Measurements from ENCODE around the gene ANKLE1. TPM values are rescaled to one million over a fixed set of nuclear protein-coding genes. Genes with fewer than 3 reads are reported as not detected.

Gene ANKLE1
- total and polyA plus RNA-seq, 8 donors, result 0.04 to 0.59 (median 0.13) TPM; not detected in 1

- no peak for DNase-seq
- Histone ChIP-seq H3K27me3 (no peaks in the 10 kb centered on the region), H3K36me3 (no peaks in the 10 kb centered on the region), H3K4me1 (peaks cover 0 to 6% (median 0%) of the 10 kb centered on the region in 3 donors), H3K9me3 (no peaks in the 10 kb centered on the region), H3K4me3 (no peak overlapping the region), H3K27ac (no peak overlapping the region)
- intact Hi-C loops (cut with DNase I), result no loop called here
- TF ChIP-seq CTCF (IDR thresholded peaks at IDR 0.05), result no peak
- WGBS, 2 donors, result 92 to 95% methylated on average over 20 to 27 of the region's 27 CpGs
- FAIRE-seq, result no peak
- ATAC-seq, result no peak
Observed at GRCh38 chr19:17327068-17327653, 45.5 kb downstream of the ANKLE1 start.

- Histone ChIP-seq H3K27me3 (no peaks in the 10 kb centered on the region), H3K36me3 (no peaks in the 10 kb centered on the region), H3K4me3 (peak overlapping the region in 3 of 4 donors; percentile 28 to 53 (median 39)), H3K27ac (peak overlapping the region in 2 of 4 donors; percentile 41), H3K4me1 (peaks cover 0 to 6% (median 0%) of the 10 kb centered on the region in 3 donors), H3K9me3 (no peaks in the 10 kb centered on the region)
- intact Hi-C loops (cut with DNase I), result no loop called here
- 19 to 27% methylated on average over 52 to 64 of the region's 64 CpGs for WGBS, 2 donors
- FAIRE-seq (no peak), ATAC-seq (peak; percentile 75 to 87 (median 76)), DNase-seq (peak in 3 of 6 donors; percentile 63 to 76 (median 74))
- TF ChIP-seq CTCF (IDR thresholded peaks at IDR 0.05), result no peak
Observed at GRCh38 chr19:17327654-17328516, 46.2 kb downstream of the ANKLE1 start.

- FAIRE-seq (no peak), DNase-seq (peak in 1 of 6 donors; percentile 74), ATAC-seq (peak in 3 of 4 donors; percentile 19 to 24 (median 19))
- Histone ChIP-seq H3K36me3 (no peaks in the 10 kb centered on the region), H3K4me3 (peak overlapping the region in 3 of 4 donors; percentile 28 to 53 (median 39)), H3K9me3 (no peaks in the 10 kb centered on the region), H3K4me1 (peaks cover 0 to 8% (median 2%) of the 10 kb centered on the region in 3 donors), H3K27ac (peak overlapping the region in 1 of 4 donors; percentile 41), H3K27me3 (no peaks in the 10 kb centered on the region)
- WGBS, 2 donors, result 19% methylated on average over 44 to 94 of the region's 94 CpGs
- no peak for TF ChIP-seq CTCF (IDR thresholded peaks at IDR 0.05)
- intact Hi-C loops (cut with DNase I), result no loop called here
Observed at GRCh38 chr19:17328517-17329365, 47.0 kb downstream of the ANKLE1 start.

- Histone ChIP-seq H3K4me3 (peak overlapping the region in 2 of 4 donors; percentile 39 to 53), H3K27ac (no peak overlapping the region), H3K9me3 (no peaks in the 10 kb centered on the region), H3K4me1 (peaks cover 0 to 11% (median 4%) of the 10 kb centered on the region in 3 donors), H3K27me3 (no peaks in the 10 kb centered on the region), H3K36me3 (no peaks in the 10 kb centered on the region)
- 72 to 75% methylated on average over 49 to 51 of the region's 51 CpGs for WGBS, 2 donors
- TF ChIP-seq CTCF (IDR thresholded peaks at IDR 0.05), result no peak
- DNase-seq (peak in 1 of 6 donors; percentile 67), FAIRE-seq (no peak), ATAC-seq (no peak)
- intact Hi-C loops (cut with DNase I), result no loop called here
Observed at GRCh38 chr19:17329366-17330261, 47.9 kb downstream of the ANKLE1 start.
